HepG2 (cell line): ENCODE measurements around the gene LDLRAD4. TPM values are rescaled to one million over a fixed set of nuclear protein-coding genes. Genes with fewer than 3 reads are reported as not detected.

Experiments
- ATAC-seq: fragments of 200-7000 bp; cut with Tn5 transposase; 3 replicates; pipeline ENCODE4 v1.9.1; 2020; ENCODE audit warnings: mild to moderate bottlenecking, moderate library complexity
- BruUV-seq: library from RNA; stranded (reverse); fragments of 400-500 nt; replicated peaks from 2 replicates; lab custom pipeline; 2021; lab: Mats Ljungman, UMichigan
- CTCF ChIA-PET: fragments of 300-600 bp; formaldehyde crosslinking; extraction: SDS; loops from one replicate; lab custom pipeline; 2021; ENCODE audit warnings: low total read pairs, inconsistent platforms, low intra/inter-chr PET ratio; lab: Yijun Ruan, JAX
- POLR2A ChIA-PET: fragments of 350-600 bp; sonication (Branson Sonifier 250); formaldehyde crosslinking; loops from one replicate; lab custom pipeline; 2020; ENCODE audit warnings: antibody characterized with exemption, inconsistent platforms; lab: Yijun Ruan, JAX
- DNase-seq: peaks from one replicate; pipeline ENCODE4 v3.0.0-alpha.2; 2015; ENCODE audit warnings: low spot score
- FAIRE-seq: peaks from 3 replicates; lab custom pipeline; 2011; peaks lifted over from hg19 to GRCh38; lab: Jason Lieb, UNC
- H2AFZ ChIP-seq: one replicate; pipeline ENCODE4 v1.6.1; 2011; ENCODE audit warnings: low read length, inconsistent platforms
- H3K27ac ChIP-seq: fragments of 300-600 bp; 3 replicates; pipeline ENCODE4 v1.8.0; 2011; ENCODE audit warnings: mixed run types, mild to moderate bottlenecking, mixed read lengths, low read length, inconsistent platforms; ENCODE audit not compliant: insufficient read depth; ENCODE audit errors: extremely low read length
- H3K27me3 ChIP-seq, 2 experiments: fragments of 200-600 bp in 1 of 2; 2 replicates in 1 of 2; 3 replicates in 1 of 2; pipeline versions ENCODE4 v1.6.0 to v1.8.0; 2011; ENCODE audit warnings: low read length in 2 of 2, mild to moderate bottlenecking in 2 of 2, moderate library complexity in 2 of 2, inconsistent platforms in 1 of 2; ENCODE audit not compliant: insufficient read depth in 2 of 2, control insufficient read depth in 1 of 2
- H3K36me3 ChIP-seq, 2 experiments: fragments of 200-600 bp in 1 of 2; replicated peaks in 1 of 2; 2 replicates in 1 of 2; 3 replicates in 1 of 2; pipeline versions ENCODE4 v1.5.1 to v1.8.0; 2011; ENCODE audit warnings: low read length in 2 of 2, inconsistent platforms in 1 of 2; ENCODE audit not compliant: insufficient read depth in 2 of 2, control insufficient read depth in 1 of 2
- H3K4me1 ChIP-seq: 2 replicates; pipeline ENCODE4 v1.5.1; 2012; ENCODE audit warnings: low read length, inconsistent platforms; ENCODE audit not compliant: insufficient read depth
- H3K4me2 ChIP-seq: 2 replicates; pipeline ENCODE4 v1.6.0; 2011; ENCODE audit warnings: low read depth, low read length, inconsistent platforms
- H3K4me3 ChIP-seq, 3 experiments: fragments of 200-600 bp in 1 of 3; sonication (generic), shearing (Covaris generic) in 1 of 3; replicated peaks in 1 of 3; 2 replicates each; pipeline ENCODE4 v1.5.1; 2011 to 2016; ENCODE audit warnings: low read length in 3 of 3, inconsistent platforms in 2 of 3, low read depth in 2 of 3, mild to moderate bottlenecking in 2 of 3, control low read depth in 1 of 3, mixed read lengths in 1 of 3; ENCODE audit not compliant: insufficient read depth in 1 of 3
- H3K79me2 ChIP-seq: one replicate; pipeline ENCODE4 v1.6.1; 2011; ENCODE audit warnings: low read length, inconsistent platforms; ENCODE audit not compliant: insufficient read depth
- H3K9ac ChIP-seq: 2 replicates; pipeline ENCODE4 v1.6.0; 2011; ENCODE audit warnings: mild to moderate bottlenecking, low read depth, low read length, inconsistent platforms; ENCODE audit not compliant: insufficient read depth
- H3K9me3 ChIP-seq: 2 replicates; pipeline ENCODE4 v1.5.1; 2012; ENCODE audit warnings: mild to moderate bottlenecking, low read length
- H4K20me1 ChIP-seq: 2 replicates; pipeline ENCODE4 v1.6.0; 2011; ENCODE audit warnings: inconsistent platforms, mild to moderate bottlenecking, low read length, moderate library complexity; ENCODE audit not compliant: insufficient read depth
- CENPBD1 ChIP-seq: sonication (generic); formaldehyde crosslinking; IDR thresholded peaks from 2 replicates; pipeline ENCODE4 v1.8.0; 2022; ENCODE audit warnings: missing genetic modification reagents, low read depth, mild to moderate bottlenecking, borderline replicate concordance
- HES4 ChIP-seq: sonication (generic); formaldehyde crosslinking; IDR thresholded peaks from 2 replicates; pipeline ENCODE4 v1.9.0; 2021; ENCODE audit warnings: mild to moderate bottlenecking, missing genetic modification reagents, borderline replicate concordance
- HNRNPUL1 ChIP-seq: fragments of 200-400 bp; formaldehyde crosslinking; IDR thresholded peaks from 2 replicates; pipeline ENCODE4 v1.6.1; 2017; ENCODE audit warnings: low read depth, mild to moderate bottlenecking, low read length, moderate library complexity
- NFE2 ChIP-seq: sonication (generic); formaldehyde crosslinking; IDR thresholded peaks from 2 replicates; pipeline ENCODE4 v1.4.0; 2020; ENCODE audit warnings: missing genetic modification reagents
- NFKBIZ ChIP-seq: IDR thresholded peaks from 2 replicates; pipeline ENCODE4 v1.6.1; 2018; ENCODE audit warnings: missing genetic modification reagents, missing compliant biosample characterization
- RNF219 ChIP-seq: sonication (generic); formaldehyde crosslinking; IDR thresholded peaks from 2 replicates; pipeline ENCODE4 v1.5.0; 2020; ENCODE audit warnings: mild to moderate bottlenecking, missing genetic modification reagents
- SIN3B ChIP-seq: fragments of 150-350 bp; IDR thresholded peaks from 2 replicates; pipeline ENCODE4 v1.6.1; 2014; ENCODE audit warnings: low read length
- SP2 ChIP-seq: sonication (generic); formaldehyde crosslinking; IDR thresholded peaks from 2 replicates; pipeline ENCODE4 v1.5.1; 2020; ENCODE audit warnings: mild to moderate bottlenecking, missing genetic modification reagents
- TAF1 ChIP-seq: sonication (generic); formaldehyde crosslinking; IDR thresholded peaks from 2 replicates; pipeline ENCODE4 v1.4.0; 2020; ENCODE audit warnings: missing genetic modification reagents
- TAF15 ChIP-seq: fragments of 200-400 bp; formaldehyde crosslinking; IDR thresholded peaks from one replicate; pipeline ENCODE4 v1.6.1; 2018; ENCODE audit warnings: mild to moderate bottlenecking, low read depth, low read length; ENCODE audit not compliant: poor library complexity, severe bottlenecking
- ZNF367 ChIP-seq: sonication (generic); formaldehyde crosslinking; IDR thresholded peaks from 2 replicates; pipeline ENCODE4 v1.4.0; 2020; ENCODE audit warnings: missing genetic modification reagents, borderline replicate concordance
- ZNF614 ChIP-seq: IDR thresholded peaks from 2 replicates; pipeline ENCODE4 v1.6.1; 2018; ENCODE audit warnings: missing biosample characterization, missing genetic modification reagents, inconsistent platforms, borderline replicate concordance
- ZNF704 ChIP-seq: sonication (generic); formaldehyde crosslinking; IDR thresholded peaks from 2 replicates; pipeline ENCODE4 v1.8.1; 2023; ENCODE audit warnings: mild to moderate bottlenecking, inconsistent platforms, moderate library complexity, missing genetic modification reagents, borderline replicate concordance
- ZNF747 ChIP-seq: sonication (generic); formaldehyde crosslinking; IDR thresholded peaks from 2 replicates; pipeline ENCODE4 v1.8.1; 2023; ENCODE audit warnings: missing genetic modification reagents, mild to moderate bottlenecking, borderline replicate concordance
- ZNF784 ChIP-seq: sonication (generic); formaldehyde crosslinking; IDR thresholded peaks from 2 replicates; pipeline ENCODE4 v1.5.1; 2020; ENCODE audit warnings: missing genetic modification reagents, mild to moderate bottlenecking, borderline replicate concordance
- ZSCAN5A ChIP-seq: sonication (generic); formaldehyde crosslinking; IDR thresholded peaks from 2 replicates; pipeline ENCODE4 v1.8.0; 2022; ENCODE audit warnings: mild to moderate bottlenecking, missing genetic modification reagents, borderline replicate concordance
- WGBS: methylation state at CpG from one replicate; pipeline ENCODE4 v1.1.6; 2017; ENCODE audit warnings: low lambda C conversion rate; 5-methylcytosine and 5-hydroxymethylcytosine counted together
- in situ Hi-C: cut with HindIII; loops from 2 replicates; pipeline ENCODE4 v1.10.0; 2017; ENCODE audit warnings: low pct_unique_long_range_greater_than_20kb; ENCODE audit not compliant: extremely low pct_ligation_motif_present
- intact Hi-C: fragments of 100-400 bp; cut with micrococcal nuclease; formaldehyde crosslinking; loops from one replicate; pipeline ENCODE4 v1.10.0; 2022; ENCODE audit not compliant: unreplicated experiment
- polyA plus RNA-seq, 8 experiments: library from polyadenylated mRNA; depleted of rRNA in 3 of 8; stranded (reverse) in 7 of 8; unstranded in 1 of 8; fragments of >200 nt; fragmentation: Illumina TruSeq in 4 of 8; extraction: Trizol in 4 of 8; gene quantifications; 2 replicates each; pipeline versions ENCODE4 v1.2.1 to v1.2.3, GENCODE V29; 2011 to 2016; ENCODE audit warnings: low read depth in 4 of 8, missing spikeins in 1 of 8, mixed read lengths in 1 of 8; ENCODE audit not compliant: insufficient read depth in 1 of 8
- total RNA-seq, 5 experiments: library from RNA; depleted of rRNA; stranded (reverse); fragments of >200 nt; fragmentation: Illumina TruSeq; extraction: Trizol; gene quantifications; 2 replicates each; pipeline ENCODE4 v1.2.3, GENCODE V29; 2016; ENCODE audit warnings: low read depth in 1 of 5

LDLRAD4 gene
- total and polyA plus RNA-seq, 2 of the 13 experiments (the other 11 are each of a cell fraction or from before 2014, with no cell fraction given) = 13.6 to 20.9 TPM

GRCh38 chr18:13500227-13500865, 281.8 kb downstream of the LDLRAD4 start (continued):
- no peak for TF ChIP-seq TAF1 (CRISPR knock-in tag)
- TF ChIP-seq SP2 (CRISPR knock-in tag) = no peak
- TF ChIP-seq ZSCAN5A (CRISPR knock-in tag) = no peak
- TF ChIP-seq ZNF367 (CRISPR knock-in tag) = no peak
- no peak for TF ChIP-seq ZNF784 (CRISPR knock-in tag)
- no peak for TF ChIP-seq HES4

- Histone ChIP-seq H3K4me3 (no peak overlapping the region), H3K4me2 (no peak overlapping the region), H3K36me3 (peaks cover 0 to 4% of the 10 kb centered on the region in 2 experiments; a peak in 1 of 5 replicates), H3K4me1 (peaks cover 11% of the 10 kb centered on the region), H3K9ac (no peak overlapping the region), H3K9me3 (peaks cover 9% of the 10 kb centered on the region; the same call in 1 of the 2 replicates), H3K79me2 (no peaks in the 10 kb centered on the region), H3K27ac (no peak overlapping the region), H2AFZ (no peak overlapping the region), H3K27me3 (no peaks in the 10 kb centered on the region), H4K20me1 (no peaks in the 10 kb centered on the region)
- CTCF ChIA-PET = no interaction called here
- intact Hi-C loops = no loop called here
- no peak for ATAC-seq
- POLR2A ChIA-PET = no interaction called here
- in situ Hi-C loops = no loop called here
- WGBS = 94% methylated on average over 10 of the region's 10 CpGs
- no peak for DNase-seq
- no peak for FAIRE-seq
- BruUV-seq = no TSS peak
- TF ChIP-seq CENPBD1 (no peak), ZNF614 (CRISPR knock-in tag) (no peak), ZNF704 (CRISPR knock-in tag) (no peak), RNF219 (CRISPR knock-in tag) (no peak), SIN3B (no peak), HNRNPUL1 (no peak), TAF15 (no peak), ZNF747 (CRISPR knock-in tag) (no peak), NFE2 (no peak), NFKBIZ (CRISPR knock-in tag) (no peak)
Observed at GRCh38 chr18:13500869-13501542, 282.4 kb downstream of the LDLRAD4 start.
